ENCODE measurements around the gene DTNBP1. TPM values are rescaled to one million over a fixed set of nuclear protein-coding genes. Genes with fewer than 3 reads are reported as not detected.

The DTNBP1 gene
- total and polyA plus RNA-seq, 9 donors: 8.4 to 23.6 (median 18.2) TPM

DNA sequence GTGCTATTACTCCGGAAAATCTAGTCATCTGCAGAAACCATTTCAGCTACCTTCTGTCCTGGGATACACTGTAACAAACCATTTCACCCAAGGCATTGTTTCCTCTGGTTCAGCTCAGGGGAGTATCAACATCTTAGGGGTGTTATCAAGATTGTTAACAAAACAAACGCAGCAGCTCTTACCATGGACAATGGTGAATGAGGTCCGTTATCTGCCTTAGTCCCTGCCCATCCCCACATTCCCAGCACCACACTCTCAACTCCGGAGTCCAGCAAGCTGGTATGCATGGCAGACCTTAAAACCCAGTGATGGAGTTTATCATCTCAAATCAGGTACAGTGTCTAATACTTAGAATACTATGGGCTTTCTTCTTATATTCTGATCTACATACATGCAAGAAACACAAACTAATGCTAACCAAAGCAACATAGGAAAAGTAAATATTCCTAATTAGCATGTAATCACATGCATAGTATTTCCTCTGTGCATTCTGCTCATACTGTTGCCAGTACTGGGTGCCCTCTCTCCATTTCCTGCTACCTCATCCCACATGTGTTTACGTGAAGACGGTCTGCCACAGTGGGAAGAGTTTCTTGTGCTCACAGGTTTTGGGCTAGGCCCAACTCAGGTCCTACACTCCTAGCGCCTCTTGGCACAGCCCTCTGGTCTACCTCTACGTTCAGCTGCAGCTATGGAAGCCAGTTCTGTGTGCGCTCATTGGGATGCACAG lies 123.9 kb downstream of the DTNBP1 start:
- DNase-seq: no peak
- Histone ChIP-seq H3K9me3 (replicated peaks; ENCODE audit: control insufficient read depth, low read depth, low read length) (peaks cover under 1% of the 10 kb centered on the region), H3K36me3 (ENCODE audit: control insufficient read depth, insufficient read depth, low read length) (no peaks in the 10 kb centered on the region), H3K4me3 (ENCODE audit: low read length) (no peak overlapping the region), H3K4me1 (ENCODE audit: control insufficient read depth, insufficient read depth, low read length) (peaks cover 6% of the 10 kb centered on the region), H3K27me3 (ENCODE audit: control insufficient read depth, insufficient read depth, low read length) (no peaks in the 10 kb centered on the region), H3K27ac (ENCODE audit: low read length) (no peak overlapping the region)
- WGBS (ENCODE audit: insufficient coverage): 85% methylated on average over 6 of the region's 9 CpGs

DNA sequence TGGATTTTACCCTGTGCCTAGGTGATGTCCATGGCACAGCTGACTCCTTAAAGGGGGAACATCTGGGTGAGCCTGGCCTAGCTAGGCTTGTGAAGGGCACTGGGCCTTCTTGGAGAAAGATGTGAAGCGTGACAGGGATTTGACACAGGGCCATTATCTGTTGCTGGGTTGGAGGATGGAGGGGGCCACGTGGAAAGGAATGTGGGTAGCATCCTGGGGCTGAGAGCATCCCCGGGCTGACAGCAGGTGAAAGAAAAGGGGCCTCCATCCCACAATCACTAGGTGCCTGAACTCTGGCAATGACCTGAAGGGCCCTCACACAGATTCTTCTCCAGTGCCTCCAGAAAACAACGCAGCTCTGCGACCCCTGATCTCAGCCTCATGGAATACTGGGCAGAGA lies 124.7 kb downstream of the DTNBP1 start:
- WGBS (ENCODE audit: insufficient coverage): 88% methylated on average over 2 of the region's 5 CpGs
- Histone ChIP-seq H3K4me3 (ENCODE audit: low read length) (no peak overlapping the region), H3K4me1 (ENCODE audit: control insufficient read depth, insufficient read depth, low read length) (peaks cover 6% of the 10 kb centered on the region), H3K27me3 (ENCODE audit: control insufficient read depth, insufficient read depth, low read length) (no peaks in the 10 kb centered on the region), H3K36me3 (ENCODE audit: control insufficient read depth, insufficient read depth, low read length) (peaks cover under 1% of the 10 kb centered on the region), H3K9me3 (replicated peaks; ENCODE audit: control insufficient read depth, low read depth, low read length) (no peaks in the 10 kb centered on the region), H3K27ac (ENCODE audit: low read length) (no peak overlapping the region)
- DNase-seq: no peak

DNA sequence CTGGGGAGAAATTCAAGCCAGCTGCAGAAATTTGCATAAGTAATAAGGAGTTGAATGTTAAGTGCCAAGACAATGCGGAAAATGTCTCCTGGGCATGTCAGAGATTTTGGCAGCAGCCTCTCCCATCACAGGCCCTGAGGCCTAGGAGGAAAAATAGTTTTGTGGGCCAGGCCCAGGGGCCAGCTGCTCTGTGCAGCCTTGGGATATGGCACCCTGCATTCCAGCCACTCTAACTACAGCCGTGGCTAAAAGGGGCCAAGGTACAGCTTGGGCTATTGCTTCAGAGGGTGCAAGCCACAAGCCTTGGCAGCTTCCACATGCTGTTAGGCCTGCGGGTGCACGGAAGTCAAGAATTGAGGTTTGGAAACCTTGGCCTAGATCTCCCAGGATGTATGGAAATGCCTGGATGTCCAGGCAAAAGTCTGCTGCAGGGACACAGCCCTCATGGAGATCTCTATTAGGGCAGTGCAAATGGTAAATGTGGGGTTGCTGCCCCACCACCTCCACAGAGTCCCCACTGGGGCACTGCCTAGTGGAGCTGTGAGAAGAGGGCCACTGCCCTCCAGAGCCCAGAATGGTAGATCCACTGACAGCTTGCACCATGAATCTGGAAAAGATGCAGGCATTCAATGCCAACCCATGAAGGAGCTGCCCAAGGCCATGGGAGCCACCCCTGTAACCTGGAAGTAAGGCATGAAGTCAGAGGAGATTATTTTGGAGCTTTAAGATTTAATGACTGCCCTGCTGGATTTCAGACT lies 126.5 kb downstream of the DTNBP1 start:
- no peak overlapping the region for H3K4me3 ChIP-seq (ENCODE audit: low read length)

DNA sequence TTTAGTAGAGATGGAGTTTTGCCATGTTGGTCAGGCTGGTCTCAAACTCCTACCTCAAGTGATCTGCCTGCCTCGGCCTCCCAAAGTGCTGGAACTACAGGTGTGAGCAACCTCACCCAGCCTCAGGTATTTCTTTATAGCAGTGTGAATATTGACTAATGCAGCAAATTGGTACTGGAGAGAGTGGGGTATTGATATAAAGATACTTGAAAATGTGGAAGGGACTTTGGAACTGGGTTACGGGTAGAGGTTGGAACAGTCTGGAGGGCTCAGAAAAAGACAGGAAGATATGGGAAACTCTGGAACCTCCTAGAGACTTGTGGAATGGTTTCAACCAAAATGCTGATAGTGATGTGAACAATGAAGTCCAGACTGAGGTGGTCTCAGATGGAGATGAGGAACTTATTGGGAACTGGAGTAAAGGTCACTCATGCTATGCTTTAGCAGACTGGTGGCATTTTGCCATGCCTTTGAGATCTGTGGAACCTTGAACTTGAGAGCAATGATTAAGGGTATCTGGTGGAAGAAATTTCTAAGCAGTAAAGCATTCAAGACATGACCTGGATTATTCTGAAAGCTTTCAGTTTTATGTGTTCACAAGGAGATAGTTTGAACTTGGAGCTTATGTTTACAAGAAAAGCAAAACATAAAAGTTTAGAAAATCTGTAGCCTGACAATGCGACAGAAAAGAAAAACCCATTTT lies 127.2 kb downstream of the DTNBP1 start:
- Histone ChIP-seq H3K4me1 (ENCODE audit: control insufficient read depth, insufficient read depth, low read length) (peaks cover 6% of the 10 kb centered on the region), H3K4me3 (ENCODE audit: low read length) (no peak overlapping the region), H3K9me3 (replicated peaks; ENCODE audit: control insufficient read depth, low read depth, low read length) (no peaks in the 10 kb centered on the region), H3K36me3 (ENCODE audit: control insufficient read depth, insufficient read depth, low read length) (peaks cover 9% of the 10 kb centered on the region), H3K27ac (ENCODE audit: low read length) (no peak overlapping the region), H3K27me3 (ENCODE audit: control insufficient read depth, insufficient read depth, low read length) (no peaks in the 10 kb centered on the region)
- DNase-seq: no peak
- WGBS (ENCODE audit: insufficient coverage): 77% methylated on average over 2 of the region's 3 CpGs

More for the DNA sequence above, 126.5 kb downstream of the DTNBP1 start:
- no peak overlapping the region for H3K27ac ChIP-seq (ENCODE audit: low read length)
- H3K4me1 ChIP-seq (ENCODE audit: control insufficient read depth, insufficient read depth, low read length): peaks cover 6% of the 10 kb centered on the region
- peaks cover 7% of the 10 kb centered on the region for H3K36me3 ChIP-seq (ENCODE audit: control insufficient read depth, insufficient read depth, low read length)
- no peaks in the 10 kb centered on the region for H3K9me3 ChIP-seq (replicated peaks; ENCODE audit: control insufficient read depth, low read depth, low read length)
- WGBS (ENCODE audit: insufficient coverage): 33% methylated on average over 3 of the region's 4 CpGs
- no peak for DNase-seq
- H3K27me3 ChIP-seq (ENCODE audit: control insufficient read depth, insufficient read depth, low read length): no peaks in the 10 kb centered on the region

DNA sequence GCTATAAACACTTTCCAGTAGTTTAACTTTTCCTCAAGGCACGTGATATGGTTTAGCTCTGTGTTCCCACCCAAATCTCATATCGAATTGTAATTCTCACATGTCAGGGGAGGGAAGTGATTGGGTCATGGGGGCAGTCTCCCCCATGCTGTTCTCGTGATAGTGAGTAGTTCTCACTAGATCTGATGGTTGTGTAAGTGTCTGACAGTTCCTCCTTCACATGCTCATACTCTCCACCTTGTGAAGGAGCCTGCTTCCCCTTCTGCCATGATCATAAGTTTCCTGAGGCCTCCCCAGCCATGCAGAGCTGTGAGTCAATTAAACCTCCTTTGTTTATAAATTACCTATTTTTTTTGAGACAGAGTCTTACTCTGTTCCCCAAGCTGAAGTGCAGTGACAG lies 127.9 kb downstream of the DTNBP1 start:
- WGBS (ENCODE audit: insufficient coverage): 80% methylated on average over 1 of the region's 3 CpGs
- no peak overlapping the region for H3K27ac ChIP-seq (ENCODE audit: low read length)
- H3K4me3 ChIP-seq (ENCODE audit: low read length): no peak overlapping the region
- H3K4me1 ChIP-seq (ENCODE audit: control insufficient read depth, insufficient read depth, low read length): peaks cover 6% of the 10 kb centered on the region
- peaks cover 9% of the 10 kb centered on the region for H3K36me3 ChIP-seq (ENCODE audit: control insufficient read depth, insufficient read depth, low read length)
- DNase-seq: no peak
- no peaks in the 10 kb centered on the region for H3K27me3 ChIP-seq (ENCODE audit: control insufficient read depth, insufficient read depth, low read length)
- H3K9me3 ChIP-seq (replicated peaks; ENCODE audit: control insufficient read depth, low read depth, low read length): no peaks in the 10 kb centered on the region

DNA sequence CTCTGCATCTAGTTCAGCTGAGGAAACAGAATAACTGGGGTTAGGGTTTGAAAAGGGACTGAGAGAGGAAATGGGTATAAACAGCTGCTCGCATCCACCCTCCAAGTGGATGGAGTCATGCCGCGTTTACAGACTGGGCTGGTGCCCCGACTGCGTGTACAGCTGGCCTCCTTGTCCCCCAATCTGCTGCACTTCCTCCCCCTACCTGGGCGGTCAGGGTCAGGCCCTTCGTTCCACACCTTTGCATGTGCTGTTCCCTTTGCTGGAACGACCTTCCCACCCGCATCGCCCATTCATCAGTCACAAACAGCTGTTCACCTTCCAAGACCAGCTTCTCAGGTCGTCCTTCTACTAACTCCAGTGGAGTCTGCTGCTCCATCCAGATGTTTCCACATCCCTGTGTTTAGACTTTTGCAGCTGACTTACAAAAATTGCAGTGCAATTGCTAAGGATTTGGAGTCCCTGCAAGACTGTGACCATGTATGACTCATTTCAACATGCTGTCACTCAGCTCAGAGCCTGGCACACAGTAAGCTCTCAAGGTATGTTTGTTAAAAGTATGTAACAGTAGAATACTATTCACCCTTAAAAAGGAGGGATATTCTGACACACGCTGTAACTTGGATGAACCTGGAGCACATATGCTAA lies 129.3 kb downstream of the DTNBP1 start:
- H3K4me1 ChIP-seq (ENCODE audit: control insufficient read depth, insufficient read depth, low read length): no peaks in the 10 kb centered on the region
- H3K9me3 ChIP-seq (replicated peaks; ENCODE audit: control insufficient read depth, low read depth, low read length): no peaks in the 10 kb centered on the region
- H3K4me3 ChIP-seq (ENCODE audit: low read length): no peak overlapping the region
- 79% methylated on average over 12 of the region's 12 CpGs for WGBS (ENCODE audit: insufficient coverage)
- H3K27me3 ChIP-seq (ENCODE audit: control insufficient read depth, insufficient read depth, low read length): no peaks in the 10 kb centered on the region
- H3K27ac ChIP-seq (ENCODE audit: low read length): no peak overlapping the region
- peaks cover 20% of the 10 kb centered on the region for H3K36me3 ChIP-seq (ENCODE audit: control insufficient read depth, insufficient read depth, low read length)
- DNase-seq: no peak

DNA sequence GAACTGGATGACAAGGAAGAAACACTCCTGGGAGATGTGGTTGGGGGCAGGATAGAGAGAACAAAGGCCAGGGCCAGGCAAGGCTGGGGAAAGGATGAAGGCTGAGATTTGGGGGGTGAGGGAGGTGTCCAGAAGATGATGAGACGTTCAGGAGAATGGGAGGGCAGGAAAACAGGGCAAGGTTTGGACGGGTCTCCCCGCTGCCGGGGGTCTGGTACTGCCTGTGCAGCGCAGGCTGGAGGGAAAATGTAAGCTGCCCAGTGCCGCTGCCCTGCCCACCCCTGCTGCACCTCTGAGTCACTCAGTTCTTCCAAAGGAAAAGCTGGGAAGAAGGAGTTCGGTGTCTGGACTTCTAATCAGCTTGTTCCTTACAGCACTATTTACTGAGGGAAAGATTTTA lies 130.9 kb downstream of the DTNBP1 start:
- WGBS (ENCODE audit: insufficient coverage): 100% methylated on average over 1 of the region's 7 CpGs

DNA sequence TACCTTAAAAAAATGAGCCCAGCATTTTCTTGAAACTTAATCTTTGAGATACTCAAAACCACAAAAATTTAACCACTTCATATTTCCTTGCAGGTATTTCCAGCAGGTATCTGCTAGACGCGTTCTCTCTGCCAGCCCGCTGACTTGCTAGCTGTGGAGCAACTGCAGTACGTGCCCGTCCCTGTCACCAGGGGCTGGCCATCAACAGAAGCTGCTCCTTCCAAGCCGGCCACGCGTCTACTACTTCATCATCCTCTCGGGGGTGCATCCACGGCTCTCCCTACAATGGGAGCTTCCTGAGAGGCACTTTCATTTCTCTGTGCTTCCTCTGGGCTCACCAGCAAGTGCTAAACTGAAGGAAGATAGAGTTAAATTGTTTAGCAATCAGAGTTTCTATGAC lies 132.4 kb downstream of the DTNBP1 start:
- DNase-seq: no peak
- no peaks in the 10 kb centered on the region for H3K9me3 ChIP-seq (replicated peaks; ENCODE audit: control insufficient read depth, low read depth, low read length)
- 92% methylated on average over 8 of the region's 10 CpGs for WGBS (ENCODE audit: insufficient coverage)
- no peak overlapping the region for H3K4me3 ChIP-seq (ENCODE audit: low read length)
- no peak overlapping the region for H3K27ac ChIP-seq (ENCODE audit: low read length)
- no peaks in the 10 kb centered on the region for H3K4me1 ChIP-seq (ENCODE audit: control insufficient read depth, insufficient read depth, low read length)
- peaks cover 26% of the 10 kb centered on the region for H3K36me3 ChIP-seq (ENCODE audit: control insufficient read depth, insufficient read depth, low read length)
- H3K27me3 ChIP-seq (ENCODE audit: control insufficient read depth, insufficient read depth, low read length): no peaks in the 10 kb centered on the region

More for the DNA sequence above, 130.9 kb downstream of the DTNBP1 start:
- H3K4me1 ChIP-seq (ENCODE audit: control insufficient read depth, insufficient read depth, low read length): no peaks in the 10 kb centered on the region
- DNase-seq: no peak
- no peak overlapping the region for H3K27ac ChIP-seq (ENCODE audit: low read length)
- H3K9me3 ChIP-seq (replicated peaks; ENCODE audit: control insufficient read depth, low read depth, low read length): no peaks in the 10 kb centered on the region
- H3K27me3 ChIP-seq (ENCODE audit: control insufficient read depth, insufficient read depth, low read length): no peaks in the 10 kb centered on the region
- no peak overlapping the region for H3K4me3 ChIP-seq (ENCODE audit: low read length)
- peaks cover 26% of the 10 kb centered on the region for H3K36me3 ChIP-seq (ENCODE audit: control insufficient read depth, insufficient read depth, low read length)

DNA sequence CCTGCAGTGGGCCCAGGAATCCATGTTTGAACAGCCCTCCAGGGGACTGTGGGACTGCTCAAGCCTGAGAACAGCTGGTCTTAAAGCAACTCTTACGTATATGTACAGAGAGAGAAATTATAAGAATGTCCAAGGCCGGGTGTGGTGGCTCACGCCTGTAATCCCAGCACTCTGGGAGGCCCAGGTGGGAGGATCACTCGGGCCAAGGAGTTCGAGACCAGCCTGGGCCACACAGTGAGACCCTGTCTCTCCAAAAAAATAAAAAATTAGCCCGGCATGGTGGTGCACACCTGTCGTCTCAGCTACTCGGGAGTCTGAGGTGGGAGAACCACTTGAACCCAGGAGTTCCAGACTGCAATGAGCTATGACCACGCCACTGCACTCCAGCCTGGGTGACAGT lies 134.0 kb downstream of the DTNBP1 start:
- DNase-seq: no peak
- peaks cover 35% of the 10 kb centered on the region for H3K36me3 ChIP-seq (ENCODE audit: control insufficient read depth, insufficient read depth, low read length)
- no peaks in the 10 kb centered on the region for H3K27me3 ChIP-seq (ENCODE audit: control insufficient read depth, insufficient read depth, low read length)
- H3K4me3 ChIP-seq (ENCODE audit: low read length): no peak overlapping the region
- WGBS (ENCODE audit: insufficient coverage): 95% methylated on average over 6 of the region's 9 CpGs
- H3K27ac ChIP-seq (ENCODE audit: low read length): no peak overlapping the region
- H3K4me1 ChIP-seq (ENCODE audit: control insufficient read depth, insufficient read depth, low read length): no peaks in the 10 kb centered on the region
- no peaks in the 10 kb centered on the region for H3K9me3 ChIP-seq (replicated peaks; ENCODE audit: control insufficient read depth, low read depth, low read length)
